Memory B cell (primary cell): ENCODE measurements around the gene MOB3C.

Experiments
- ATAC-seq: fragments of 150-1000 bp; cut with Tn5 transposase; 2 replicates; pipeline ENCODE4 v1.10.0; 2021; ENCODE audit warnings: low read depth, mild to moderate bottlenecking, moderate library complexity
- DNase-seq, 2 donors: peaks; one replicate each; pipeline ENCODE4 v3.0.0; 2022; ENCODE audit warnings: low spot score in 2 of 2
- H3K27ac Mint-ChIP-seq: one replicate; pipeline ENCODE4 v1.8.0; 2022; ENCODE audit warnings: mild to moderate bottlenecking, moderate library complexity, mixed read lengths
- H3K27me3 Mint-ChIP-seq: one replicate; pipeline ENCODE4 v1.8.0; 2022; ENCODE audit warnings: mixed read lengths
- H3K36me3 Mint-ChIP-seq: one replicate; pipeline ENCODE4 v1.8.0; 2022; ENCODE audit warnings: mild to moderate bottlenecking, mixed read lengths
- H3K4me1 Mint-ChIP-seq: one replicate; pipeline ENCODE4 v1.8.0; 2022; ENCODE audit warnings: mixed read lengths
- H3K4me3 Mint-ChIP-seq: one replicate; pipeline ENCODE4 v1.8.0; 2022; ENCODE audit warnings: mild to moderate bottlenecking, moderate library complexity, mixed read lengths
- H3K9me3 Mint-ChIP-seq: one replicate; pipeline ENCODE4 v1.8.0; 2022; ENCODE audit warnings: mixed read lengths

The MOB3C gene

GRCh38 chr1:46649764-46650163 lies 33.2 kb upstream of the MOB3C start:
- Mint-ChIP-seq H3K27ac (no peak overlapping the region), H3K9me3 (peaks cover 6% of the 10 kb centered on the region), H3K27me3 (no peaks in the 10 kb centered on the region), H3K4me3 (no peak overlapping the region), H3K36me3 (peaks cover 33% of the 10 kb centered on the region), H3K4me1 (no peaks in the 10 kb centered on the region)
- DNase-seq (no peak), ATAC-seq (no peak)

DNA sequence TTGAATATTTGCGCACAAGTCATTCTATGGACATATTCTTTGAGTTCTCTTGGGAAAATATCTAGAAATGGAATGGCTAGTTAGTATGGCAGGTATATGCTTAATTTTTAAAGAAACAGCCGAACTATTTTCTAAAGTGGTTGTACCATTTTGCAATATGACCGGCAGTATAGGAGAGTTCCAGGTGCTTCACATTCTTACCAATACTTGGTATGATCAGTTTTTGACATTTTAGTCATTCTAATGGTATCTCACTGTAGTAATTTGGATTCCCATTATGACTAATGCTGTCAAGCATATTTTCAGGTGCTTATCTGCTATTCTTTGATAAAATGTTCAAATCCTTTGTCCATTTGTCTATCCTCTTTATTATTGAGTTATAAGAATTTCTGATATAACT lies 31.0 kb upstream of the MOB3C start:
- peaks cover 27% of the 10 kb centered on the region for H3K36me3 Mint-ChIP-seq
- no peaks in the 10 kb centered on the region for H3K27me3 Mint-ChIP-seq
- H3K4me3 Mint-ChIP-seq: no peak overlapping the region
- ATAC-seq: no peak
- H3K27ac Mint-ChIP-seq: no peak overlapping the region
- no peaks in the 10 kb centered on the region for H3K4me1 Mint-ChIP-seq
- DNase-seq: no peak
- peaks cover 4% of the 10 kb centered on the region for H3K9me3 Mint-ChIP-seq

GRCh38 chr1:46646844-46647243 lies 30.2 kb upstream of the MOB3C start:
- H3K27ac Mint-ChIP-seq: no peak overlapping the region
- H3K27me3 Mint-ChIP-seq: no peaks in the 10 kb centered on the region
- H3K9me3 Mint-ChIP-seq: peaks cover 4% of the 10 kb centered on the region
- no peak for DNase-seq
- H3K4me3 Mint-ChIP-seq: no peak overlapping the region
- H3K36me3 Mint-ChIP-seq: peaks cover 28% of the 10 kb centered on the region
- no peaks in the 10 kb centered on the region for H3K4me1 Mint-ChIP-seq
- no peak for ATAC-seq

- Mint-ChIP-seq H3K36me3 (peaks cover 32% of the 10 kb centered on the region), H3K4me3 (no peak overlapping the region), H3K9me3 (peaks cover 4% of the 10 kb centered on the region), H3K27ac (no peak overlapping the region), H3K27me3 (no peaks in the 10 kb centered on the region), H3K4me1 (no peaks in the 10 kb centered on the region)
- ATAC-seq: no peak
- no peak for DNase-seq
Measured at GRCh38 chr1:46646331-46646730, 29.7 kb upstream of the MOB3C start.

DNA sequence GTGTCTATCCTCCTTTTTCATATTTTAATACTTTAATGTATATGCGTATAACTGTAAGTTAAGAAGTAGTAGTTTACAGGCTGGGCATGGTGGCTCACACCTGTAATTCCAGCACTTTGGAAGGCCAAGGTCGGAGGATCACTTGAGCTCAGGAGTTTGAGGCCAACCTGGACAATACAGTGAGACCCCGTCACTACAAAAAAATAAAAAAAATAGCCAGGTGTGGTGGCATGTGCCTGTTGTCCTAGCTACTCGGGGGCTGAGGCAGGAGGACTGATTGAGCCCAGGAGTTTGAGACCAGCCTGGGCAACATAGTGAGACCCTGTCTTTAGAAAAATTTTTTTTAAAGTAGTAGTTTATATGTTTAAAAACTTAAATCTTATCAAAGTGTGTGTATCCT lies 29.2 kb upstream of the MOB3C start:
- peaks cover 4% of the 10 kb centered on the region for H3K9me3 Mint-ChIP-seq
- no peak overlapping the region for H3K4me3 Mint-ChIP-seq
- DNase-seq (no peak), ATAC-seq (no peak)
- no peaks in the 10 kb centered on the region for H3K27me3 Mint-ChIP-seq
- no peak overlapping the region for H3K27ac Mint-ChIP-seq
- no peaks in the 10 kb centered on the region for H3K4me1 Mint-ChIP-seq
- peaks cover 32% of the 10 kb centered on the region for H3K36me3 Mint-ChIP-seq

GRCh38 chr1:46643368-46643775 lies 26.8 kb upstream of the MOB3C start:
- Mint-ChIP-seq H3K36me3 (peaks cover 27% of the 10 kb centered on the region), H3K4me1 (no peaks in the 10 kb centered on the region), H3K27ac (no peak overlapping the region), H3K27me3 (no peaks in the 10 kb centered on the region), H3K4me3 (no peak overlapping the region), H3K9me3 (no peaks in the 10 kb centered on the region)
- no peak for ATAC-seq
- no peak for DNase-seq

GRCh38 chr1:46642115-46642680 lies 25.6 kb upstream of the MOB3C start:
- H3K27ac Mint-ChIP-seq: no peak overlapping the region
- H3K4me1 Mint-ChIP-seq: no peaks in the 10 kb centered on the region
- no peaks in the 10 kb centered on the region for H3K9me3 Mint-ChIP-seq
- ATAC-seq (no peak), DNase-seq (no peak)
- H3K27me3 Mint-ChIP-seq: no peaks in the 10 kb centered on the region
- H3K36me3 Mint-ChIP-seq: peaks cover 23% of the 10 kb centered on the region
- H3K4me3 Mint-ChIP-seq: no peak overlapping the region

DNA sequence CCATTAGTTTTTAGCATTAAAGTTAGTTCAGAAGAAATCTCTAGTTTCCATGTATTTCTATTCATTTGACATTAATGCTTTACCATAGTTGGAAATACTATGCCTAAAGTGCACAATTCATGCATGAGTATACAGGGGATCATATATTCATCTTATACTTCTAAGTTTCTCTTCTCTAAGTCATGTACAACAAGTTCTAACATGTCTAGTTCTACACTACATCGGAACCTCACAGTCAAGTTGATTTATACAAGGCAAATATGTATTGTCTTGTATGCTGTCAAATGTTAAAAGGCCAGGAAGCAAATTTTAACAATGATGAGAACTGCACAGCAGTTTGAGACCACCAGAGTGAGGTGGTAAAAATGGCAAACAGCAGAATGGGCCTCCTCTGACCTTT lies 22.9 kb upstream of the MOB3C start:
- DNase-seq (no peak), ATAC-seq (no peak)
- Mint-ChIP-seq H3K9me3 (no peaks in the 10 kb centered on the region), H3K4me3 (no peak overlapping the region), H3K36me3 (peaks cover 27% of the 10 kb centered on the region), H3K4me1 (no peaks in the 10 kb centered on the region), H3K27me3 (no peaks in the 10 kb centered on the region), H3K27ac (no peak overlapping the region)

- Mint-ChIP-seq H3K4me3 (no peak overlapping the region), H3K4me1 (no peaks in the 10 kb centered on the region), H3K27ac (no peak overlapping the region), H3K9me3 (no peaks in the 10 kb centered on the region), H3K27me3 (no peaks in the 10 kb centered on the region), H3K36me3 (peaks cover 32% of the 10 kb centered on the region)
- ATAC-seq (no peak), DNase-seq (no peak)
Measured at GRCh38 chr1:46638921-46639320, 22.3 kb upstream of the MOB3C start.

DNA sequence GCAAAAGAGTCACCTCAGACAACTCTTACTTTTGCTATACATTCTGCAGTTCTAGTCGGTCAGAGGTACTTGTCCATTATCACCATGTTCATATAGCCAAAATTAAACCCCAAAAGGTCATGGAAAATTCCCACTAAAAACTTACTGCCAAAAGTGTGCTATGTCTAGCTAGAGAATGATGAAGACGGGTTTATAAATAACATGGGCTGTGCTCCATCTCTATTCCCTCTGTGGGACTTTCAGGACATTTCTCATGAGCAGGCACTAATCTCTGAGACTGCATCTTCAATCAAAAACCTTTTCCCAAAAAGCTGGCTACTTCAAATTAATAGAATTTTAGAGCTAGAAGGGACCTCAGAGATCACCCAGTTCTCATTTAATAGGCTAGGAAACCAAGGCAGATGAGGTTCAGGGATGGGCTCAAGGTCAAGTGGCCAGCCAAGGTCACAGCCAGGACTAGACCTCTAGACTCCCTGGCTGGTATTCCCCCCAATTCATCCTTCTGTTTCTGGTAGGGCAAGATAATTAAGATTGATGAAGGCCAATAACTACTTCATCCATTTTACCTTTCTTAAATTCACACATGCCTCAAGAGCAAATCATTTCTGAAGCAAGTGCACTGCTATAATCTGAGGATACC lies 21.0 kb upstream of the MOB3C start:
- Mint-ChIP-seq H3K4me1 (no peaks in the 10 kb centered on the region), H3K36me3 (peaks cover 33% of the 10 kb centered on the region), H3K27ac (no peak overlapping the region)

DNA sequence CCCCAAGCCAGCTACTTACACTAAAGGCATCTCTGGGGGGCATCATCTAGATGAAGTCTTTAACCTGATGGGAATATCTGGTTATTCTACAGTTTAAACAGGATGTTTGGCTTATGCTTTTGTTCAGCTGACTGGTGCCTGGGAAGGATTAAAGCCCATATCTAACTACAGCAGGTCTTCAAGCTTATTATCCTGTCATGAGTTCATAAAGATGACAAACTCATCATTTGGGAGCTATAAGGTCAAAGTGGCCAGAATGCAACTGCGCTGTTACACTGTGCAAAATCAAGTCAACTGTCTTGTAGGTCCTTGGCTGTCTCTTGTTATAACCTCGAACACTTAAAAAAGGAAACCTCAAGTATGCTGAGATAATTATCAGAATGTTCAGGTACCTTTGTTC lies 18.6 kb upstream of the MOB3C start:
- H3K36me3 Mint-ChIP-seq: peaks cover 31% of the 10 kb centered on the region
- H3K4me1 Mint-ChIP-seq: no peaks in the 10 kb centered on the region
- ATAC-seq (no peak), DNase-seq (no peak)
- no peaks in the 10 kb centered on the region for H3K27me3 Mint-ChIP-seq
- no peak overlapping the region for H3K4me3 Mint-ChIP-seq
- no peaks in the 10 kb centered on the region for H3K9me3 Mint-ChIP-seq
- H3K27ac Mint-ChIP-seq: no peak overlapping the region

More for the DNA sequence above, 21.0 kb upstream of the MOB3C start:
- no peak for ATAC-seq
- Mint-ChIP-seq H3K4me3 (no peak overlapping the region), H3K9me3 (no peaks in the 10 kb centered on the region), H3K27me3 (no peaks in the 10 kb centered on the region)
- DNase-seq: no peak

- Mint-ChIP-seq H3K9me3 (no peaks in the 10 kb centered on the region), H3K36me3 (peaks cover 22% of the 10 kb centered on the region), H3K27ac (no peak overlapping the region), H3K27me3 (no peaks in the 10 kb centered on the region), H3K4me1 (no peaks in the 10 kb centered on the region), H3K4me3 (no peak overlapping the region)
- ATAC-seq: no peak
- DNase-seq: no peak
Measured at GRCh38 chr1:46630719-46631118, 14.1 kb upstream of the MOB3C start.

- DNase-seq: no peak
- H3K36me3 Mint-ChIP-seq: no peaks in the 10 kb centered on the region
- H3K27ac Mint-ChIP-seq: no peak overlapping the region
- no peak overlapping the region for H3K4me3 Mint-ChIP-seq
- H3K27me3 Mint-ChIP-seq: no peaks in the 10 kb centered on the region
- no peaks in the 10 kb centered on the region for H3K4me1 Mint-ChIP-seq
- H3K9me3 Mint-ChIP-seq: no peaks in the 10 kb centered on the region
- ATAC-seq: no peak
Measured at GRCh38 chr1:46623743-46624644, 7.4 kb upstream of the MOB3C start.

- ATAC-seq (no peak), DNase-seq (no peak)
- Mint-ChIP-seq H3K36me3 (no peaks in the 10 kb centered on the region), H3K9me3 (no peaks in the 10 kb centered on the region), H3K27me3 (no peaks in the 10 kb centered on the region), H3K27ac (no peak overlapping the region), H3K4me3 (no peak overlapping the region), H3K4me1 (peaks cover 1% of the 10 kb centered on the region)
Measured at GRCh38 chr1:46622344-46622743, 5.7 kb upstream of the MOB3C start.
